Testis (tissue), 3 donors: ENCODE measurements around the gene EDC4. TPM values are rescaled to one million over a fixed set of nuclear protein-coding genes. Genes with fewer than 3 reads are reported as not detected.
"Not testable (repeated sequence)": the region's sequence is repeated elsewhere in the genome, so short reads cannot be mapped to it uniquely, and the experiment has no call there.

Experiments
- DNase-seq: peaks from one replicate; pipeline ENCODE4 v3.0.0-alpha.2; 2019
- H3K27ac ChIP-seq, 2 donors: fragments of 200-600 bp; sonication (generic); one replicate each; pipeline ENCODE4 v1.5.1; 2019
- H3K27me3 ChIP-seq: fragments of 200-600 bp; sonication (generic); one replicate; pipeline ENCODE4 v1.5.1; 2019
- H3K36me3 ChIP-seq: fragments of 200-600 bp; sonication (generic); one replicate; pipeline ENCODE4 v1.5.1; 2017; ENCODE audit warnings: low read depth; ENCODE audit errors: missing control alignments
- H3K4me1 ChIP-seq: fragments of 200-600 bp; sonication (generic); one replicate; pipeline ENCODE4 v1.5.1; 2019
- H3K4me3 ChIP-seq, 2 donors: fragments of 200-600 bp; sonication (generic); one replicate each; pipeline ENCODE4 v1.5.1; 2017 to 2019
- H3K9me3 ChIP-seq: fragments of 200-600 bp; sonication (generic); one replicate; pipeline ENCODE4 v1.5.1; 2017
- CTCF ChIP-seq, 3 experiments: fragments of 450-650 bp in 2 of 3; fragments of 200-600 bp in 1 of 3; sonication (generic) in 1 of 3; IDR thresholded peaks; one replicate each; pipeline ENCODE4 v1.5.1; 2016 to 2019; ENCODE audit warnings: antibody characterized with exemption in 3 of 3, mild to moderate bottlenecking in 2 of 3, moderate library complexity in 1 of 3
- POLR2A ChIP-seq: fragments of 450-650 bp; IDR thresholded peaks from one replicate; pipeline ENCODE4 v1.6.1; 2017; ENCODE audit warnings: antibody characterized with exemption, mild to moderate bottlenecking, moderate library complexity
- WGBS, 2 donors: methylation state at CpG; one replicate each; pipeline ENCODE4 v1.1.5; 2018; 5-methylcytosine and 5-hydroxymethylcytosine counted together
- intact Hi-C: fragments of 100-400 bp; cut with DNase I; formaldehyde crosslinking; loops from one replicate; pipeline ENCODE4 v1.15.1; 2023; ENCODE audit warnings: low total_unique reads
- polyA plus RNA-seq: library from polyadenylated mRNA; stranded (reverse); fragments of 350-450 nt; fragmentation: Illumina TruSeq; extraction: RNeasy Lipid Tissue Mini Kit (QIAGEN cat#74804); gene quantifications from one replicate; pipeline ENCODE4 v1.2.3, GENCODE V29; 2014; ENCODE audit warnings: low read depth, low replicate concordance; ENCODE audit not compliant: insufficient read depth
- total RNA-seq, 2 donors: library from RNA; depleted of rRNA; stranded (reverse); fragments of >200 nt; gene quantifications; one replicate each; pipeline ENCODE4 v1.2.3, GENCODE V29; 2016

Gene EDC4
- total and polyA plus RNA-seq, 3 donors from 2014 or later = 96.7 to 107 (median 106) TPM

GRCh38 chr16:67861877-67862276 lies 11.0 kb upstream of the EDC4 start:
- no peaks in the 10 kb centered on the region for H3K27me3 ChIP-seq
- intact Hi-C loops = no loop called here
- H3K27ac ChIP-seq = peak overlapping the region in 1 of 2 donors; percentile 79
- no peak overlapping the region for H3K4me3 ChIP-seq
- H3K9me3 ChIP-seq = no peaks in the 10 kb centered on the region
- no peaks in the 10 kb centered on the region for H3K36me3 ChIP-seq
- 82 to 86% methylated on average over 6 of the region's 6 CpGs for WGBS, 2 donors
- no peak for DNase-seq
- peaks cover 41% of the 10 kb centered on the region for H3K4me1 ChIP-seq
- TF ChIP-seq POLR2A (no peak), CTCF (IDR thresholded peaks at IDR 0.05) (no peak)

- Histone ChIP-seq H3K27ac (peak overlapping the region; percentile 35 to 79), H3K27me3 (no peaks in the 10 kb centered on the region), H3K9me3 (no peaks in the 10 kb centered on the region), H3K4me3 (no peak overlapping the region), H3K36me3 (no peaks in the 10 kb centered on the region), H3K4me1 (peaks cover 33% of the 10 kb centered on the region)
- 50 to 61% methylated on average over 11 of the region's 11 CpGs for WGBS, 2 donors
- intact Hi-C loops = no loop called here
- no peak for TF ChIP-seq CTCF (IDR thresholded peaks at IDR 0.05)
- no peak for TF ChIP-seq POLR2A
- peak; percentile 74 for DNase-seq
Measured at GRCh38 chr16:67862623-67863583, 9.9 kb upstream of the EDC4 start.

GRCh38 chr16:67864044-67864443 lies 8.8 kb upstream of the EDC4 start:
- 81 to 90% methylated on average over 6 of the region's 6 CpGs for WGBS, 2 donors
- H3K36me3 ChIP-seq, H3K4me3 ChIP-seq, H3K9me3 ChIP-seq, DNase-seq, intact Hi-C loops, H3K27me3 ChIP-seq: not testable (repeated sequence)
- Histone ChIP-seq H3K27ac (peak overlapping the region; percentile 35 to 79), H3K4me1 (peaks cover 25% of the 10 kb centered on the region)

GRCh38 chr16:67864594-67864993 lies 8.3 kb upstream of the EDC4 start:
- Histone ChIP-seq H3K36me3 (no peaks in the 10 kb centered on the region), H3K27me3 (no peaks in the 10 kb centered on the region), H3K9me3 (no peaks in the 10 kb centered on the region), H3K27ac (no peak overlapping the region), H3K4me1 (peaks cover 25% of the 10 kb centered on the region), H3K4me3 (no peak overlapping the region)
- WGBS, 2 donors = 80 to 84% methylated on average over 2 of the region's 2 CpGs
- intact Hi-C loops = no loop called here
- DNase-seq = no peak
- TF ChIP-seq CTCF (IDR thresholded peaks at IDR 0.05) = no peak
- no peak for TF ChIP-seq POLR2A

- no peak overlapping the region for H3K27ac ChIP-seq
- no peaks in the 10 kb centered on the region for H3K27me3 ChIP-seq
- no peak overlapping the region for H3K4me3 ChIP-seq
- intact Hi-C loops = no loop called here
- DNase-seq = no peak
- H3K36me3 ChIP-seq = no peaks in the 10 kb centered on the region
- TF ChIP-seq CTCF (IDR thresholded peaks at IDR 0.05) = no peak
- TF ChIP-seq POLR2A = no peak
- H3K4me1 ChIP-seq = peaks cover 25% of the 10 kb centered on the region
- H3K9me3 ChIP-seq = no peaks in the 10 kb centered on the region
- WGBS, 2 donors = 90% methylated on average over 2 of the region's 2 CpGs
Measured at GRCh38 chr16:67865318-67865717, 7.5 kb upstream of the EDC4 start.
